H1 (cell line): ENCODE results near the gene PHLPP1. TPM values are rescaled to one million over a fixed set of nuclear protein-coding genes. Genes with fewer than 3 reads are reported as not detected.

Experiments used
- CTCF ChIA-PET: fragments of 300-600 bp; sonication (Branson Sonifier 250); formaldehyde crosslinking; loops from one replicate; lab custom pipeline; 2021; ENCODE audit not compliant: partially characterized antibody; lab: Charles Lee
- POLR2A ChIA-PET: fragments of 300-600 bp; sonication (Branson Sonifier 250); formaldehyde crosslinking; loops from one replicate; lab custom pipeline; 2021; ENCODE audit warnings: inconsistent platforms; ENCODE audit not compliant: partially characterized antibody; lab: Charles Lee
- DNase-seq, 2 experiments: peaks; one replicate each; pipeline versions ENCODE4 v3.0.0 to v3.0.0-alpha.2; 2010 to 2022; ENCODE audit warnings: low spot score in 2 of 2, low read depth in 1 of 2, mixed read lengths in 1 of 2
- FAIRE-seq: peaks from 2 replicates; lab custom pipeline; 2011; peaks lifted over from hg19 to GRCh38; lab: Jason Lieb, UNC
- H2AFZ ChIP-seq: 2 replicates; pipeline ENCODE4 v1.8.1; 2012; ENCODE audit warnings: low read length, inconsistent platforms
- H2AK5ac ChIP-seq: 2 replicates; pipeline ENCODE4 v1.6.1; 2013; ENCODE audit warnings: low read depth, low read length
- H2BK120ac ChIP-seq: replicated peaks from 2 replicates; pipeline ENCODE3; 2013; ENCODE audit warnings: low read depth, low read length, inconsistent platforms
- H2BK12ac ChIP-seq: 2 replicates; pipeline ENCODE4 v1.6.1; 2013; ENCODE audit warnings: low read depth, low read length
- H2BK15ac ChIP-seq: 2 replicates; pipeline ENCODE4 v1.6.1; 2013; ENCODE audit warnings: low read length
- H2BK20ac ChIP-seq: 2 replicates; pipeline ENCODE4 v1.6.1; 2013; ENCODE audit warnings: low read length
- H2BK5ac ChIP-seq: 2 replicates; pipeline ENCODE4 v1.6.1; 2013; ENCODE audit warnings: low read depth, low read length
- H3K14ac ChIP-seq: 2 replicates; pipeline ENCODE4 v1.6.1; 2013; ENCODE audit warnings: inconsistent platforms; ENCODE audit not compliant: insufficient read length
- H3K18ac ChIP-seq: 2 replicates; pipeline ENCODE4 v1.6.1; 2013; ENCODE audit warnings: low read length; ENCODE audit errors: extremely low read depth
- H3K23ac ChIP-seq: 2 replicates; pipeline ENCODE4 v1.6.1; 2013; ENCODE audit warnings: inconsistent platforms; ENCODE audit not compliant: insufficient read length
- H3K23me2 ChIP-seq: 2 replicates; pipeline ENCODE4 v1.6.1; 2013; ENCODE audit warnings: low read depth, low read length
- H3K27ac ChIP-seq: 2 replicates; pipeline ENCODE4 v1.6.1; 2011; ENCODE audit warnings: low read depth, low read length, inconsistent platforms
- H3K27me3 ChIP-seq, 4 experiments: replicated peaks in 1 of 4; 1 replicate in 1 of 4; 2 replicates in 3 of 4; pipeline versions ENCODE4 v1.6.1 to v1.8.1; 2011 to 2013; ENCODE audit warnings: low read length in 3 of 4, mild to moderate bottlenecking in 3 of 4, inconsistent platforms in 2 of 4, mixed read lengths in 2 of 4, moderate library complexity in 1 of 4; ENCODE audit not compliant: control insufficient read depth in 3 of 4, insufficient read depth in 3 of 4; ENCODE audit errors: extremely low read depth in 1 of 4
- H3K36me3 ChIP-seq, 4 experiments: 2 replicates each; pipeline versions ENCODE4 v1.6.1 to v1.8.1; 2011 to 2013; ENCODE audit warnings: mild to moderate bottlenecking in 4 of 4, low read length in 3 of 4, moderate library complexity in 2 of 4, control low read depth in 1 of 4, inconsistent platforms in 1 of 4; ENCODE audit not compliant: insufficient read depth in 4 of 4, control insufficient read depth in 2 of 4
- H3K4ac ChIP-seq: replicated peaks from 2 replicates; pipeline ENCODE3; 2013; ENCODE audit warnings: low read length, low read depth, mixed read lengths, inconsistent platforms; ENCODE audit not compliant: insufficient read length
- H3K4me1 ChIP-seq, 4 experiments: replicated peaks in 1 of 4; 1 replicate in 1 of 4; 2 replicates in 3 of 4; pipeline versions ENCODE4 v1.6.1 to v1.8.1; 2011 to 2013; ENCODE audit warnings: low read length in 3 of 4, inconsistent platforms in 2 of 4, mixed read lengths in 1 of 4; ENCODE audit not compliant: insufficient read depth in 4 of 4, control insufficient read depth in 3 of 4
- H3K4me2 ChIP-seq, 2 experiments: 2 replicates each; pipeline versions ENCODE4 v1.6.1 to v1.8.1; 2011 to 2013; ENCODE audit warnings: low read depth in 2 of 2, low read length in 2 of 2, control low read depth in 1 of 2, inconsistent platforms in 1 of 2, mild to moderate bottlenecking in 1 of 2; ENCODE audit not compliant: insufficient read depth in 1 of 2
- H3K4me3 ChIP-seq, 4 experiments: fragments of 200-600, 300-600 bp in 1 of 4; sonication (generic), shearing (Covaris generic), sonication (Bioruptor Twin) in 1 of 4; 2 replicates each; pipeline versions ENCODE4 v1.5.1 to v1.8.1; 2011 to 2016; ENCODE audit warnings: low read length in 4 of 4, low read depth in 3 of 4, control low read depth in 2 of 4, inconsistent platforms in 2 of 4, mild to moderate bottlenecking in 2 of 4, mixed read lengths in 1 of 4, moderate library complexity in 1 of 4; ENCODE audit not compliant: insufficient read depth in 2 of 4; ENCODE audit errors: extremely low read depth in 1 of 4
- H3K56ac ChIP-seq: replicated peaks from 2 replicates; pipeline ENCODE3; 2013; ENCODE audit warnings: low read depth, mild to moderate bottlenecking, mixed read lengths, low read length, inconsistent platforms; ENCODE audit not compliant: insufficient read length
- H3K79me1 ChIP-seq: 2 replicates; pipeline ENCODE4 v1.6.1; 2013; ENCODE audit warnings: low read depth, low read length, control low read depth
- H3K79me2 ChIP-seq, 2 experiments: 2 replicates each; pipeline versions ENCODE4 v1.6.1 to v1.8.1; 2012 to 2013; ENCODE audit warnings: low read length in 2 of 2, mild to moderate bottlenecking in 2 of 2, inconsistent platforms in 1 of 2; ENCODE audit not compliant: insufficient read depth in 2 of 2, control insufficient read depth in 1 of 2
- H3K9ac ChIP-seq, 4 experiments: replicated peaks in 1 of 4; 1 replicate in 1 of 4; 2 replicates in 3 of 4; pipeline versions ENCODE4 v1.6.1 to v1.8.1; 2011 to 2013; ENCODE audit warnings: low read depth in 3 of 4, low read length in 3 of 4, control low read depth in 2 of 4, mild to moderate bottlenecking in 2 of 4, moderate library complexity in 2 of 4, inconsistent platforms in 1 of 4; ENCODE audit errors: extremely low read depth in 1 of 4
- H3K9me3 ChIP-seq, 2 experiments: 2 replicates each; pipeline versions ENCODE4 v1.6.1 to v1.8.1; 2012 to 2013; ENCODE audit warnings: mild to moderate bottlenecking in 2 of 2, moderate library complexity in 2 of 2, control low read depth in 1 of 2, inconsistent platforms in 1 of 2, low read depth in 1 of 2, low read length in 1 of 2, mixed read lengths in 1 of 2; ENCODE audit not compliant: insufficient read depth in 2 of 2
- H4K20me1 ChIP-seq, 2 experiments: replicated peaks in 1 of 2; 2 replicates each; pipeline versions ENCODE3 to v1.8.1; 2011 to 2013; ENCODE audit warnings: inconsistent platforms in 2 of 2, low read length in 2 of 2, mild to moderate bottlenecking in 1 of 2; ENCODE audit not compliant: insufficient read depth in 2 of 2, control insufficient read depth in 1 of 2
- H4K5ac ChIP-seq: 2 replicates; pipeline ENCODE4 v1.6.1; 2013; ENCODE audit warnings: low read length, low read depth, mixed read lengths, inconsistent platforms; ENCODE audit not compliant: insufficient read length
- H4K8ac ChIP-seq: 2 replicates; pipeline ENCODE4 v1.8.0; 2013; ENCODE audit warnings: mild to moderate bottlenecking, moderate library complexity, low read length, inconsistent platforms; ENCODE audit not compliant: insufficient read depth; ENCODE audit errors: extremely low read depth
- H4K91ac ChIP-seq: replicated peaks from 2 replicates; pipeline ENCODE3; 2013; ENCODE audit warnings: low read length, mixed read lengths, inconsistent platforms; ENCODE audit not compliant: insufficient read length
- KDM1A ChIP-seq: fragments of 200-600, 300-600 bp; sonication (generic); IDR thresholded peaks from 2 replicates; pipeline ENCODE4 v1.7.1; 2016; ENCODE audit warnings: mild to moderate bottlenecking, low read length, borderline replicate concordance
- SIX5 ChIP-seq: IDR thresholded peaks from 2 replicates; pipeline ENCODE4 v1.6.1; 2011; ENCODE audit warnings: mild to moderate bottlenecking, low read depth, low read length
- polyA plus RNA-seq, 7 experiments: library from polyadenylated mRNA; depleted of rRNA in 3 of 7; stranded (reverse) in 5 of 7; unstranded in 2 of 7; fragments of >200 nt in 5 of 7; fragments of 200-250 nt in 2 of 7; gene quantifications; 1 replicate in 5 of 7; 2 replicates in 1 of 7; 4 replicates in 1 of 7; pipeline versions ENCODE4 v1.2.1 to v1.2.3, GENCODE V29; 2011 to 2013; ENCODE audit warnings: missing spikeins in 2 of 7, mixed read lengths in 2 of 7
- total RNA-seq: library from RNA; stranded (reverse); fragmentation: NEBNext Ultra II Directional; extraction: Animal tissue kit (Norgen Biotek cat#: 25700); gene quantifications from 2 replicates; pipeline ENCODE4 v1.2.1, GENCODE V29; 2021
- TF ChIP-seq, protein P1 (sequence below), 3 experiments: IDR thresholded peaks; 1 replicate in 2 of 3; 2 replicates in 1 of 3; pipeline versions ENCODE4 v1.5.1 to v1.6.1; 2011; ENCODE audit warnings: low read length in 3 of 3, mild to moderate bottlenecking in 3 of 3, inconsistent platforms in 2 of 3, low read depth in 1 of 3, moderate library complexity in 1 of 3; ENCODE audit not compliant: insufficient read depth in 1 of 3; ENCODE audit errors: control extremely low read depth in 1 of 3

Gene PHLPP1
- total and polyA plus RNA-seq, 2 of the 8 experiments (the other 6 are each of a cell fraction or from before 2014, with no cell fraction given) = 28.0 to 66.3 TPM

- Histone ChIP-seq H3K14ac (no peak overlapping the region), H2BK12ac (no peak overlapping the region), H3K23me2 (peaks cover 4% of the 10 kb centered on the region; the same call in 1 of the 2 replicates), H2BK20ac (no peak overlapping the region), H4K20me1 (no peaks in the 10 kb centered on the region), H2BK15ac (no peak overlapping the region), H3K4me3 (no peak overlapping the region), H3K9ac (no peak overlapping the region), H3K4me1 (no peaks in the 10 kb centered on the region), H2BK120ac (no peak overlapping the region), H3K9me3 (0 out of 4 replicates have a peak, but pooled peaks cover 0 to 2% of the 10 kb centered on the region in 2 experiments), H3K27ac (no peak overlapping the region), H3K4me2 (no peak overlapping the region), H3K36me3 (no peaks in the 10 kb centered on the region), H3K79me1 (no peaks in the 10 kb centered on the region), H3K4ac (no peak overlapping the region), H2AK5ac (no peak overlapping the region), H4K91ac (no peak overlapping the region), H3K79me2 (no peaks in the 10 kb centered on the region), H4K5ac (no peak overlapping the region), H3K27me3 (peaks cover 0 to 5% (median 2%) of the 10 kb centered on the region in 4 experiments; a peak in 2 of 7 replicates), H3K56ac (no peak overlapping the region), H3K23ac (no peak overlapping the region), H2AFZ (no peak overlapping the region), H3K18ac (no peak overlapping the region), H2BK5ac (no peak overlapping the region), H4K8ac (no peak overlapping the region)
- ChIA-PET CTCF (interaction anchor here (0.7 to 6.9 kb wide), 32 partner anchors 7 to 573 kb away, joined by 3 to 49 read pairs (median 4); partner anchors contain the start of gene BCL2), POLR2A (no interaction called here)
- FAIRE-seq (no peak), DNase-seq (no peak)
- TF ChIP-seq KDM1A (no peak), SIX5 (no peak)
- TF ChIP-seq, protein P1, sequence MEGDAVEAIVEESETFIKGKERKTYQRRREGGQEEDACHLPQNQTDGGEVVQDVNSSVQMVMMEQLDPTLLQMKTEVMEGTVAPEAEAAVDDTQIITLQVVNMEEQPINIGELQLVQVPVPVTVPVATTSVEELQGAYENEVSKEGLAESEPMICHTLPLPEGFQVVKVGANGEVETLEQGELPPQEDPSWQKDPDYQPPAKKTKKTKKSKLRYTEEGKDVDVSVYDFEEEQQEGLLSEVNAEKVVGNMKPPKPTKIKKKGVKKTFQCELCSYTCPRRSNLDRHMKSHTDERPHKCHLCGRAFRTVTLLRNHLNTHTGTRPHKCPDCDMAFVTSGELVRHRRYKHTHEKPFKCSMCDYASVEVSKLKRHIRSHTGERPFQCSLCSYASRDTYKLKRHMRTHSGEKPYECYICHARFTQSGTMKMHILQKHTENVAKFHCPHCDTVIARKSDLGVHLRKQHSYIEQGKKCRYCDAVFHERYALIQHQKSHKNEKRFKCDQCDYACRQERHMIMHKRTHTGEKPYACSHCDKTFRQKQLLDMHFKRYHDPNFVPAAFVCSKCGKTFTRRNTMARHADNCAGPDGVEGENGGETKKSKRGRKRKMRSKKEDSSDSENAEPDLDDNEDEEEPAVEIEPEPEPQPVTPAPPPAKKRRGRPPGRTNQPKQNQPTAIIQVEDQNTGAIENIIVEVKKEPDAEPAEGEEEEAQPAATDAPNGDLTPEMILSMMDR (IDR thresholded peaks at IDR 0.05; ENCODE audit: control extremely low read depth in 1 of 3, insufficient read depth in 1 of 3, low read depth in 1 of 3, low read length in 3 of 3) = no peak
These were observed 302.6 kb downstream of the PHLPP1 start for GRCh38 chr18:63017977-63018376.
